NOMO-1 treated with DMSO at 0.1 percent for 48 hours (cell line): Measurements from ENCODE around the gene GDF15.
"Not testable (repeated sequence)": the region's sequence is repeated elsewhere in the genome, so short reads cannot be mapped to it uniquely, and the experiment has no call there.

Source experiments
- DNase-seq: peaks from one replicate; lab custom pipeline; 2025; ENCODE audit not compliant: unreplicated experiment; lab: John Stamatoyannopoulos, UW

GDF15 gene

GRCh38 chr19:18363787-18364186 is 22.2 kb upstream of the GDF15 start:
- no peak for DNase-seq

- DNase-seq: not testable (repeated sequence)
Observed at GRCh38 chr19:18364277-18364825, 21.6 kb upstream of the GDF15 start.

GRCh38 chr19:18364826-18365528 is 21.0 kb upstream of the GDF15 start:
- DNase-seq: peak; percentile 60

GRCh38 chr19:18366021-18366435 is 19.9 kb upstream of the GDF15 start:
- no peak for DNase-seq

- DNase-seq: no peak
Observed at GRCh38 chr19:18368504-18369222, 17.3 kb upstream of the GDF15 start.

GRCh38 chr19:18373407-18373891 is 12.5 kb upstream of the GDF15 start:
- no peak for DNase-seq

- DNase-seq: peak; percentile 87
Observed at GRCh38 chr19:18373892-18374629, 11.9 kb upstream of the GDF15 start.

GRCh38 chr19:18377026-18377425 is 8.9 kb upstream of the GDF15 start:
- DNase-seq: no peak

- DNase-seq: peak; percentile 25
Observed at GRCh38 chr19:18379803-18380747, 5.9 kb upstream of the GDF15 start.

- DNase-seq: no peak
Observed at GRCh38 chr19:18380843-18381242, 5.1 kb upstream of the GDF15 start.

- not testable (repeated sequence) for DNase-seq
Observed at GRCh38 chr19:18383622-18384021, 2.3 kb upstream of the GDF15 start.

- DNase-seq: no peak
Observed at GRCh38 chr19:18384775-18385174, 1.2 kb upstream of the GDF15 start.

- no peak for DNase-seq
Observed at GRCh38 chr19:18385359-18385674, 641 bp upstream of the GDF15 start.

- no peak for DNase-seq
Observed at GRCh38 chr19:18386543-18387271, 749 bp downstream of the GDF15 start.

- DNase-seq: peak; percentile 70
Observed at GRCh38 chr19:18388100-18388959, 2.4 kb downstream of the GDF15 start.

- no peak for DNase-seq
Observed at GRCh38 chr19:18388960-18389725, 3.2 kb downstream of the GDF15 start.

- no peak for DNase-seq
Observed at GRCh38 chr19:18389726-18390064, 3.7 kb downstream of the GDF15 start.
